ENCODE measurements around the gene FXR2. TPM values are rescaled to one million over a fixed set of nuclear protein-coding genes. Genes with fewer than 3 reads are reported as not detected.
A peak's percentile ranks its signal among the peaks of the same experiment; 100 is the strongest.

The FXR2 gene
- total RNA-seq, 1 experiment from 2014 or later = 30.2 TPM

GRCh38 chr17:7587420-7588151 lies 27.1 kb downstream of the FXR2 start:
- Histone ChIP-seq H3K9me3 (replicated peaks) (no peaks in the 10 kb centered on the region), H3K36me3 (peaks cover 16% of the 10 kb centered on the region), H3K27me3 (no peaks in the 10 kb centered on the region), H3K27ac (no peak overlapping the region), H3K4me3 (no peak overlapping the region), H3K4me1 (peaks cover 7% of the 10 kb centered on the region; the same call in 1 of the 2 replicates)
- peak; percentile 44 to 57 for DNase-seq

DNA sequence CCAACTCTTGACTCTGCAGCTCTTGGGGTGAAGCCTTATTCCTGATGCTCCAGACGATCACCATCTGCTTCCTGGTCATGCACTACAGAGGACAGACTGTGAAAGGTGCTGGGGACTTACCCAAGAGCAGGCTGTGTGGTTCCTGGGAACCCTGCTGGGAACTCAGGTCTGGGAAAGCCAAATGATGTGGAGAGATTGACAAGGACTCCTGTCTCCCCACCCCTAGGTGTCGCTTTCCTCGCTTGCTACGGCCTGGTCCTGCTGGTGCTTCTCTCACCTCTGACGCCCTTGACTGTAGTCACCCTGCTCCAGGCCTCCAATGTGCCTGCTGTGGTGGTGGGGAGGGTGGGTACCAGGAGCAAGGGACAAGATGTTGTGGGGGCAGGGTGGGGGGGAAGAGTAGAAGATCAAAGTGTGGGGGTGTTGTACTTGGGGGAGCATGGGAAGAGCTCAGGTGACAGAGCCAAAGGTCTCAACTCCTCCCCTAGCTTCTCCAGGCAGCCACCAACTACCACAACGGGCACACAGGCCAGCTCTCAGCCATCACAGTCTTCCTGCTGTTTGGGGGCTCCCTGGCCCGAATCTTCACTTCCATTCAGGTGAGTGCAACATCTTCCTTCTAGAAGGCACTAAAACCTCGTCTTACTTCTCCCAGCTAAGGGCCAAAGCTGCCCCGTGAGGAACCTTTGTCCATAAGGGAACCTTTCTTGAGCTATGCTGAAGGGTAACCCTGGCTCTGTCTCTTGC lies 27.9 kb downstream of the FXR2 start:
- Histone ChIP-seq H3K4me1 (peaks cover 7% of the 10 kb centered on the region; the same call in 1 of the 2 replicates), H3K36me3 (peaks cover 11% of the 10 kb centered on the region), H3K9me3 (replicated peaks) (no peaks in the 10 kb centered on the region), H3K4me3 (no peak overlapping the region), H3K27ac (no peak overlapping the region), H3K27me3 (no peaks in the 10 kb centered on the region)
- no peak for DNase-seq

GRCh38 chr17:7583253-7584109 lies 31.2 kb downstream of the FXR2 start, which contains the start of gene MPDU1:
TSS of gene MPDU1 (plus strand) at chr17:7583852. CDS start at chr17:7583863, 11 bp downstream.
- H3K27ac ChIP-seq = peak within 1 kb of the TSS; percentile 95
- peak within 1 kb of the TSS; percentile 69 for H3K4me3 ChIP-seq
- peaks cover 4% of the 10 kb centered on the region; the same call in 1 of the 2 replicates for H3K4me1 ChIP-seq
- peak; percentile 94 to 95 for DNase-seq
- peaks cover 15% of the 10 kb centered on the region for H3K36me3 ChIP-seq
- H3K27me3 ChIP-seq = no peaks in the 10 kb centered on the region
- no peaks in the 10 kb centered on the region for H3K9me3 ChIP-seq (replicated peaks)

DNA sequence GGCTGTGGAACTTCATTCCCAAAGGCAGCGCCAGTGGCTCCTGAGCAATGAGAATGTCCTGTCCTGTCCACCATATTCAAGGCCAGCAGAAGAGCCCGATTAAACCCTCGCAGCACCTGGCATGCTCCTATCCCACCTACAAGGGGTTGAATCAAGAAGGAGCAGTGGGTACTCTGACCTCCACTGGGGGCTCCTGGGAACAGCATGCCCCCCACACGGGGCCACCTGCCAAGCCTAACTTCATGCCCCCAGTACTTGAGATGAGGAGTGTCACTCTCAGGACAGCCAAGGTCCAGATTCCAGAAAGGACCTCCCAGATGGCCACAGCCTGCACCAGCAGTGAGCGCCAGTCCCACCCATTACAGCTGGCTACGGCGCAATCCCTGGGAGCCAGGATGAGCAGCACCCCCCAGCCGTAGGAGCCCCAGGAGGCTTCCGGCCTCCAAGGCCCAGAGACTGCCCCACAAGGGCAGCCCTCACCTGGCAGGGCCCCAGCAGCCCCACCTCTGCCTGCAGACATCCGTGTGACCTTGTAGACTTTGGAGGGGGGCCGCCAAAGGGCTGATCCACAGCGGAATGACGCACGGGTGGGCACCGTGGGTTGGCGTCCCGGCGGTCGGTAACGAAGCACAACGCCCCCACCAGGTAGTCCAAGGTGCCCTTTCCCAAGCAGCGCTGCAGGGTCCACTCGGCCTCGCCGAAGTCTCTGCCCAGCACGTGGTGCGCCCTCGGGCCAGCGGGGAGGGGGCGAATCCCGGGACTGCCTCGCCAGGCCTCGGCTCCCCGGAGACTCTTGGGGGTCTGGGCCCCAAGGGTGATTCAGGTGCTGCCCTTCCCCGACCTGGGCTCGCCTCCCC lies 32.1 kb downstream of the FXR2 start:
- peak overlapping the region; percentile 69 for H3K4me3 ChIP-seq
- H3K27ac ChIP-seq = peak overlapping the region; percentile 95
- H3K4me1 ChIP-seq = peaks cover 4% of the 10 kb centered on the region; the same call in 1 of the 2 replicates
- H3K9me3 ChIP-seq (replicated peaks) = no peaks in the 10 kb centered on the region
- H3K27me3 ChIP-seq = no peaks in the 10 kb centered on the region
- no peak for DNase-seq
- peaks cover 23% of the 10 kb centered on the region for H3K36me3 ChIP-seq

GRCh38 chr17:7580604-7581575 lies 33.8 kb downstream of the FXR2 start:
- peaks cover 40% of the 10 kb centered on the region for H3K36me3 ChIP-seq
- H3K27ac ChIP-seq = no peak overlapping the region
- H3K9me3 ChIP-seq (replicated peaks) = no peaks in the 10 kb centered on the region
- DNase-seq = no peak
- no peaks in the 10 kb centered on the region for H3K27me3 ChIP-seq
- H3K4me3 ChIP-seq = no peak overlapping the region
- H3K4me1 ChIP-seq = peaks cover 4% of the 10 kb centered on the region; the same call in 1 of the 2 replicates

DNA sequence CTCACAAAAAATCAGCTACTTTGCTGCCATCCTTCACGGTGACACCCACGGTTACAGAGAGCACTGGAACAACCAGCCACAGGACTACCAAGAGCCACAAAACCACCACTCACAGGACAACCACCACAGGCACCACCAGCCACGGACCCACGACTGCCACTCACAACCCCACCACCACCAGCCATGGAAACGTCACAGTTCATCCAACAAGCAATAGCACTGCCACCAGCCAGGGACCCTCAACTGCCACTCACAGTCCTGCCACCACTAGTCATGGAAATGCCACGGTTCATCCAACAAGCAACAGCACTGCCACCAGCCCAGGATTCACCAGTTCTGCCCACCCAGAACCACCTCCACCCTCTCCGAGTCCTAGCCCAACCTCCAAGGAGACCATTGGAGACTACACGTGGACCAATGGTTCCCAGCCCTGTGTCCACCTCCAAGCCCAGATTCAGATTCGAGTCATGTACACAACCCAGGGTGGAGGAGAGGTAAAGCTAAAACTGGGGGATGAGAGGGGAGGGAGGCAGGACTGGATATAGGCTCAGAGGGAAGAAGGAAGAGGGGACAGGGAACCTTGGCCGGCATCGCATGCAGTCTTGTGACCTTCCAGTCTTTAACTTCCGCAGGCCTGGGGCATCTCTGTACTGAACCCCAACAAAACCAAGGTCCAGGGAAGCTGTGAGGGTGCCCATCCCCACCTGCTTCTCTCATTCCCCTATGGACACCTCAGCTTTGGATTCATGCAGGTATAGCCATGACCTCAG lies 34.7 kb downstream of the FXR2 start:
- Histone ChIP-seq H3K4me1 (peaks cover 4% of the 10 kb centered on the region; the same call in 1 of the 2 replicates), H3K27me3 (no peaks in the 10 kb centered on the region), H3K27ac (no peak overlapping the region), H3K36me3 (peaks cover 49% of the 10 kb centered on the region), H3K9me3 (replicated peaks) (no peaks in the 10 kb centered on the region), H3K4me3 (no peak overlapping the region)
- DNase-seq = no peak

- Histone ChIP-seq H3K4me1 (peaks cover 4% of the 10 kb centered on the region; the same call in 1 of the 2 replicates), H3K36me3 (peaks cover 57% of the 10 kb centered on the region), H3K27me3 (no peaks in the 10 kb centered on the region), H3K27ac (no peak within 1 kb of the TSS), H3K4me3 (no peak within 1 kb of the TSS), H3K9me3 (replicated peaks) (no peaks in the 10 kb centered on the region)
- peak; percentile 22 to 43 for DNase-seq
These were observed 35.5 kb downstream of the FXR2 start, which contains the start of gene CD68 for GRCh38 chr17:7579001-7579833. TSS of gene CD68 (plus strand) at chr17:7579638. CDS start at chr17:7579678, 40 bp downstream.

DNA sequence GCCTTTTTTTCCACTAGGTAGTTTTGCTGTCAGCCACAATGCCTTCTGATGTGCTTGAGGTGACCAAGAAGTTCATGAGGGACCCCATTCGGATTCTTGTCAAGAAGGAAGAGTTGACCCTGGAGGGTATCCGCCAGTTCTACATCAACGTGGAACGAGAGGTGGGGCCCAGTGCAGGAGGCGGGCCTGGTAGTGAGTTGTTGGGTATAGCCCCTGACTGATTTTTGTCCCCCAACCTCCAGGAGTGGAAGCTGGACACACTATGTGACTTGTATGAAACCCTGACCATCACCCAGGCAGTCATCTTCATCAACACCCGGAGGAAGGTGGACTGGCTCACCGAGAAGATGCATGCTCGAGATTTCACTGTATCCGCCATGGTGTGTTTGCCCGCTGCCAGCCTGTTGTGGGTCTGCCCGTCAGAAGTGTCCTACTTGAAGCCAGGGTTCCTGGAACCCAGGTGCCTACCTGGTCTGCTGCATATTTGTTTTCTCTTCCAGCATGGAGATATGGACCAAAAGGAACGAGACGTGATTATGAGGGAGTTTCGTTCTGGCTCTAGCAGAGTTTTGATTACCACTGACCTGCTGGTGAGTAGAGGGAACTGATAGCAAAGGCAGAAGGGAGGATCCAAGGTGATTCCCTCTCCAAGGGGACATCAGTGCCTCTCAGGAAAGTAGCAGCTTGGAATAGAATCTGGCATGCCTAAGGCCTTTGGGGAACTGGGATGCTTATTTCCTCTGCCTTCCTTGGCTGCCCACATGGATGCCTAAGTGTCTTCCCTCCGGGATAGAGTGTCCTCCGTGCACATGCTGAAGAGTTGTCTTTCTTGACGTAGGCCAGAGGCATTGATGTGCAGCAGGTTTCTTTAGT lies 37.1 kb downstream of the FXR2 start:
- H3K27ac ChIP-seq = no peak overlapping the region
- H3K36me3 ChIP-seq = peaks cover 70% of the 10 kb centered on the region
- H3K9me3 ChIP-seq (replicated peaks) = no peaks in the 10 kb centered on the region
- H3K4me3 ChIP-seq = no peak overlapping the region
- no peaks in the 10 kb centered on the region for H3K4me1 ChIP-seq
- no peaks in the 10 kb centered on the region for H3K27me3 ChIP-seq
- no peak for DNase-seq

DNA sequence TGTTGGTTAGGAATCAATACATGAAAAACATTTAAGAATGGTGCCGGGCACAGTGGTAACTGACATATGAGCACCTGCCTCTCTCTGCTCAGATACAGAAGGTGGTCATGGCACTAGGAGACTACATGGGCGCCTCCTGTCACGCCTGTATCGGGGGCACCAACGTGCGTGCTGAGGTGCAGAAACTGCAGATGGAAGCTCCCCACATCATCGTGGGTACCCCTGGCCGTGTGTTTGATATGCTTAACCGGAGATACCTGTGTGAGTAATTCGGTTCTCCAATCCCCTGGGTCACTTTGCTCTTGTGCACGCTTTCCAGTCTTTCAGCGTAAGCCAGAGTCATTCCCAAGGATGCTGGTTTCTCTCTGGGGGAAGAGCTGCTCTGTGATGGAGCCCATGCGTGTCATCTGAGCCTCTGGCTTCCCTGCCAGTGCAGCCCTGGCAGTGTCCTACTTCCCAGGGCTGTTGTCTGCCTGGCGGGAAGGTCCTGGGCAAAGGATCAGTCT lies 38.2 kb downstream of the FXR2 start:
- Histone ChIP-seq H3K36me3 (peaks cover 68% of the 10 kb centered on the region), H3K9me3 (replicated peaks) (no peaks in the 10 kb centered on the region), H3K4me1 (no peaks in the 10 kb centered on the region), H3K27ac (no peak overlapping the region), H3K27me3 (no peaks in the 10 kb centered on the region), H3K4me3 (no peak overlapping the region)
- no peak for DNase-seq

- peaks cover 70% of the 10 kb centered on the region for H3K36me3 ChIP-seq
- H3K9me3 ChIP-seq (replicated peaks) = no peaks in the 10 kb centered on the region
- no peak overlapping the region for H3K27ac ChIP-seq
- DNase-seq = no peak
- no peaks in the 10 kb centered on the region for H3K4me1 ChIP-seq
- no peak overlapping the region for H3K4me3 ChIP-seq
- no peaks in the 10 kb centered on the region for H3K27me3 ChIP-seq
These were observed 38.7 kb downstream of the FXR2 start for GRCh38 chr17:7575959-7576358.

DNA sequence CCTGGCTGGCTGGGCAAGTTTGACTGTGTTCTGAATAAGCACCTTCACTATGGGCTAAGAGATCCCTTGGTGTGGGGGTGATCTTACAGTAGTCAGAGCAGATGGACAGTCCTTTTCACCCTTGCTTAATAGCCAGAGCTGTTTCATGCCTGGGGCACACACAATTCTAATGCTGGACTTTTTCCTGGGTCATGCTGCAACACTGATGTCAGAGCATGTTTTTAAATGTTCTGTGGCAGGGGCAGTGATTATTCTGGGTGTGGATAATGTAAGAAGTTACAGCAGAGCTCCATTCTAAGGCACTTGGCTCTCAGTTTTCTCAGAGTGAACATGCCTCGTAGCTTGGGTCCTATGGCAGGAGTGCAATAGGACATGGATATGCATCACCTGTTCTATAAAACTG lies 39.2 kb downstream of the FXR2 start:
- Histone ChIP-seq H3K36me3 (peaks cover 72% of the 10 kb centered on the region), H3K27ac (no peak overlapping the region), H3K9me3 (replicated peaks) (no peaks in the 10 kb centered on the region), H3K4me1 (no peaks in the 10 kb centered on the region), H3K4me3 (no peak overlapping the region), H3K27me3 (no peaks in the 10 kb centered on the region)
- no peak for DNase-seq

Data from SJCRH30 (cell line).